ENCODE results near the gene INPP5F.
"Not testable (repeated sequence)": the region's sequence is repeated elsewhere in the genome, so short reads cannot be mapped to it uniquely, and the experiment has no call there.

Gene INPP5F

GRCh38 chr10:119795101-119795500 lies 69.3 kb downstream of the INPP5F start:
- not testable (repeated sequence) for H3K27me3 ChIP-seq (replicated peaks; ENCODE audit: control insufficient read depth, insufficient read depth, low read length, poor library complexity, severe bottlenecking)

DNA sequence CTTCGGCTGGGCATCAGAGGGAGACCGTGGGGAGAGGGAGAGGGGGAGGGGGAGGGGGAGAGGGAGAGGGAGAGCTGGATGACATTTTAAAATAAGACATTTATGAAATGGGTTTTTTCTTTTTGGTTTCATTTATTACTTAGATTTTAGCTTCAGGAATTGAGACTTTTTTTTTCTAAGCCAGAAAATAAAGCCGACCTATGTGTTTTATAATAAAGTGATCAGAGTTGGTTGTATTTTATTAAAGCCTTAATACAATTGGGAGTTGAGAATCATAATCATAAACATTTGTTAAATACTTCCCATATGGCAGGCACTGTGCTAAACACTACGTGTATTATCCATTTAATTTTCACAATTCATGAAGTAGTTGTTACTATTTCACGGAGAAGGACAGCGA lies 70.2 kb downstream of the INPP5F start:
- peaks cover 6% of the 10 kb centered on the region for H3K36me3 ChIP-seq (ENCODE audit: control insufficient read depth, insufficient read depth, low read length)
- no peaks in the 10 kb centered on the region for H3K27me3 ChIP-seq (replicated peaks; ENCODE audit: control insufficient read depth, insufficient read depth, low read length, poor library complexity, severe bottlenecking)
- no peak overlapping the region for H3K27ac ChIP-seq (ENCODE audit: insufficient read depth, low read length, poor library complexity, severe bottlenecking)
- H3K9me3 ChIP-seq (ENCODE audit: control insufficient read depth, low read length): no peaks in the 10 kb centered on the region
- no peaks in the 10 kb centered on the region for H3K4me1 ChIP-seq (ENCODE audit: control insufficient read depth, insufficient read depth, low read length, poor library complexity, severe bottlenecking)
- H3K4me3 ChIP-seq (ENCODE audit: insufficient read depth, low read depth, low read length, poor library complexity, severe bottlenecking): no peak overlapping the region
- DNase-seq: no peak

More at GRCh38 chr10:119795101-119795500, 69.3 kb downstream of the INPP5F start:
- H3K4me3 ChIP-seq (ENCODE audit: insufficient read depth, low read depth, low read length, poor library complexity, severe bottlenecking); H3K9me3 ChIP-seq (ENCODE audit: control insufficient read depth, low read length); H3K27ac ChIP-seq (ENCODE audit: insufficient read depth, low read length, poor library complexity, severe bottlenecking); H3K36me3 ChIP-seq (ENCODE audit: control insufficient read depth, insufficient read depth, low read length); H3K4me1 ChIP-seq (ENCODE audit: control insufficient read depth, insufficient read depth, low read length, poor library complexity, severe bottlenecking); DNase-seq: not testable (repeated sequence)

- no peaks in the 10 kb centered on the region for H3K9me3 ChIP-seq (ENCODE audit: control insufficient read depth, low read length)
- H3K27me3 ChIP-seq (replicated peaks; ENCODE audit: control insufficient read depth, insufficient read depth, low read length, poor library complexity, severe bottlenecking): no peaks in the 10 kb centered on the region
- H3K27ac ChIP-seq (ENCODE audit: insufficient read depth, low read length, poor library complexity, severe bottlenecking): no peak overlapping the region
- H3K36me3 ChIP-seq (ENCODE audit: control insufficient read depth, insufficient read depth, low read length): peaks cover 10% of the 10 kb centered on the region
- no peak overlapping the region for H3K4me3 ChIP-seq (ENCODE audit: insufficient read depth, low read depth, low read length, poor library complexity, severe bottlenecking)
- H3K4me1 ChIP-seq (ENCODE audit: control insufficient read depth, insufficient read depth, low read length, poor library complexity, severe bottlenecking): no peaks in the 10 kb centered on the region
- no peak for DNase-seq
Measured at GRCh38 chr10:119801176-119801575, 75.3 kb downstream of the INPP5F start.

DNA sequence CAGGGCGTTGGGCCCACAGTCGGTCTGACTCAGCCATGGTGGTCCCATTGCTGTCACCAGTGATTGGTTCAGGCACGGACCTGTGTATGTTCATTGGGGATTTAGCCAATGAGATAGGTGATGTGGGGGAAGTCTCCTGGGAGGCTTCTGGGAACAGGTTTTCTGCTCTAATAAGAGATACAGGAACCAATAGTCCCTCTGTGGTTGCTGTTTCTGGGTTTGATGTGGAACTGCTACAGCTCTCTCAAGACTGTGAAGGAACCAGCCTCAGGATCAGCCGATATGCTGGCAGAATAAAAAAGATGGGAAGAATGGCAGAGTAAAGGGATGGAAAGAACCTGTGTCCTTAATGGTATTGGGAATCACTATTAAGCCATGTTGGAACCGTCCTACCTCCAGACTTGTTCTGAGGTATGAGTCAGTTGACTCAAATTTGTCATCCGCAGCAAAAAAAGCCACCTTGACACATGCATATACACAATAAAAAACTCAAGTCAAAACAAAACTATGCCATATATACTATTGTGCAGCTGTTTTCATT lies 76.2 kb downstream of the INPP5F start:
- no peaks in the 10 kb centered on the region for H3K27me3 ChIP-seq (replicated peaks; ENCODE audit: control insufficient read depth, insufficient read depth, low read length, poor library complexity, severe bottlenecking)
- H3K4me1 ChIP-seq (ENCODE audit: control insufficient read depth, insufficient read depth, low read length, poor library complexity, severe bottlenecking): no peaks in the 10 kb centered on the region
- H3K9me3 ChIP-seq (ENCODE audit: control insufficient read depth, low read length): no peaks in the 10 kb centered on the region
- DNase-seq: no peak
- H3K36me3 ChIP-seq (ENCODE audit: control insufficient read depth, insufficient read depth, low read length): peaks cover 9% of the 10 kb centered on the region
- H3K4me3 ChIP-seq (ENCODE audit: insufficient read depth, low read depth, low read length, poor library complexity, severe bottlenecking): no peak overlapping the region
- no peak overlapping the region for H3K27ac ChIP-seq (ENCODE audit: insufficient read depth, low read length, poor library complexity, severe bottlenecking)

DNA sequence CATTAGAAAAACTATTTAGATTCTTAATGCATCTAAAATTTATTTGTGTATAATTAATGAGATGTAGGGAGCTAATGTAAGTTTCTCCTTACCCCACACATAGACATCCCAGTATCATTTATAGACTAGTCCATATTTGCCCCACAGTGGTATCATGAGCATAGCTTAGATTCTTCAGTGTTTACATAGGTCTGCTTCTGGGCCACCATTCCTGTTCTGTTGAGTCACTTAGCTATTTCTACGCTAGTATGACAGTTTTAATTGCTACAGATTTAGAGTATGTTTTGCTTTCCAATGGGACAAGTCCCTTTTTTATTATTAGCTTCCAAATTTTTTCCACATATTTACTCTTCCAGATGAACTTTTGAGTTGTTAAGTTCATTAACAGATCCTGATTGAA lies 77.4 kb downstream of the INPP5F start:
- H3K27ac ChIP-seq (ENCODE audit: insufficient read depth, low read length, poor library complexity, severe bottlenecking): no peak overlapping the region
- no peaks in the 10 kb centered on the region for H3K4me1 ChIP-seq (ENCODE audit: control insufficient read depth, insufficient read depth, low read length, poor library complexity, severe bottlenecking)
- H3K4me3 ChIP-seq (ENCODE audit: insufficient read depth, low read depth, low read length, poor library complexity, severe bottlenecking): no peak overlapping the region
- H3K36me3 ChIP-seq (ENCODE audit: control insufficient read depth, insufficient read depth, low read length): peaks cover 4% of the 10 kb centered on the region
- H3K9me3 ChIP-seq (ENCODE audit: control insufficient read depth, low read length): no peaks in the 10 kb centered on the region
- H3K27me3 ChIP-seq (replicated peaks; ENCODE audit: control insufficient read depth, insufficient read depth, low read length, poor library complexity, severe bottlenecking): no peaks in the 10 kb centered on the region
- DNase-seq: no peak

- no peaks in the 10 kb centered on the region for H3K9me3 ChIP-seq (ENCODE audit: control insufficient read depth, low read length)
- H3K27me3 ChIP-seq (replicated peaks; ENCODE audit: control insufficient read depth, insufficient read depth, low read length, poor library complexity, severe bottlenecking): no peaks in the 10 kb centered on the region
- peaks cover 4% of the 10 kb centered on the region for H3K36me3 ChIP-seq (ENCODE audit: control insufficient read depth, insufficient read depth, low read length)
- H3K4me1 ChIP-seq (ENCODE audit: control insufficient read depth, insufficient read depth, low read length, poor library complexity, severe bottlenecking): no peaks in the 10 kb centered on the region
- no peak overlapping the region for H3K4me3 ChIP-seq (ENCODE audit: insufficient read depth, low read depth, low read length, poor library complexity, severe bottlenecking)
- no peak for DNase-seq
- H3K27ac ChIP-seq (ENCODE audit: insufficient read depth, low read length, poor library complexity, severe bottlenecking): no peak overlapping the region
Measured at GRCh38 chr10:119805702-119806230, 79.9 kb downstream of the INPP5F start.

DNA sequence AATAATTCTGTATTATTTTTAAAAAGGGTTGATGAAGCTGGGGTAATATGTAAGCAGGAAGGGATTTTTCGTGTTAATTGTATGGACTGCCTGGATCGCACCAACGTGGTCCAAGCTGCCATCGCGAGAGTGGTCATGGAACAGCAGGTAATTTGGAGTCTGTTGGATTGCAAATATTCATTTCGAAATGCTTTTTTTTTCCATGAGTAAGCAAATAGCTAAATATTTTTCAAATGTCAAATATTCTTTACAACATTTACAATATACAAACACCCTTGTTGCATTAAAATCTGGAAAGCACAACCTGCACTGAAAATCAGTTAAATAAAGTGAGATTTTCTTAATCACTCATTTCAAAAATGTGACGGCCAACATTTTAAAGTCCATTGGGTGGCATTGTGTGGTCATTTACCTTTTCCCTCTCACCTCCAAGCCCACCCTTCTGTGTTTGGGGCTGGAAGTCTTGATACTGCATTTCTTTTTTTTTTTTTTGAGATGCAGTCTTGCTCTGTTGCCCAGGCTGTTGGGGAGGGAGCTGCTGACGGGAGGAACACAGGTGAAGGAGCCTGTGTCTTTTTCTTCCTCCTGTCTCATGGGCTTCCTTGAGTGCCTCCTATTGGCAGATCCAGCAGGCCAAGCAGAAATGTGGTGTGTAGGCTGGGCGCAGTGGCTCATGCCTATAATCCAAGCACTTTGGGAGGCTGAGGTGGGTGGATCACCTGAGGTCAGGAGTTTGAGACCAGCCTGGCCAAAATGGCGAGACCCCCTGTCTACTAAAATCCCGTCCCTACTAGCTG lies 80.7 kb downstream of the INPP5F start:
- DNase-seq: no peak
- Histone ChIP-seq H3K36me3 (ENCODE audit: control insufficient read depth, insufficient read depth, low read length) (peaks cover 4% of the 10 kb centered on the region), H3K4me1 (ENCODE audit: control insufficient read depth, insufficient read depth, low read length, poor library complexity, severe bottlenecking) (no peaks in the 10 kb centered on the region), H3K27ac (ENCODE audit: insufficient read depth, low read length, poor library complexity, severe bottlenecking) (no peak overlapping the region), H3K27me3 (replicated peaks; ENCODE audit: control insufficient read depth, insufficient read depth, low read length, poor library complexity, severe bottlenecking) (no peaks in the 10 kb centered on the region), H3K4me3 (ENCODE audit: insufficient read depth, low read depth, low read length, poor library complexity, severe bottlenecking) (no peak overlapping the region), H3K9me3 (ENCODE audit: control insufficient read depth, low read length) (no peaks in the 10 kb centered on the region)

DNA sequence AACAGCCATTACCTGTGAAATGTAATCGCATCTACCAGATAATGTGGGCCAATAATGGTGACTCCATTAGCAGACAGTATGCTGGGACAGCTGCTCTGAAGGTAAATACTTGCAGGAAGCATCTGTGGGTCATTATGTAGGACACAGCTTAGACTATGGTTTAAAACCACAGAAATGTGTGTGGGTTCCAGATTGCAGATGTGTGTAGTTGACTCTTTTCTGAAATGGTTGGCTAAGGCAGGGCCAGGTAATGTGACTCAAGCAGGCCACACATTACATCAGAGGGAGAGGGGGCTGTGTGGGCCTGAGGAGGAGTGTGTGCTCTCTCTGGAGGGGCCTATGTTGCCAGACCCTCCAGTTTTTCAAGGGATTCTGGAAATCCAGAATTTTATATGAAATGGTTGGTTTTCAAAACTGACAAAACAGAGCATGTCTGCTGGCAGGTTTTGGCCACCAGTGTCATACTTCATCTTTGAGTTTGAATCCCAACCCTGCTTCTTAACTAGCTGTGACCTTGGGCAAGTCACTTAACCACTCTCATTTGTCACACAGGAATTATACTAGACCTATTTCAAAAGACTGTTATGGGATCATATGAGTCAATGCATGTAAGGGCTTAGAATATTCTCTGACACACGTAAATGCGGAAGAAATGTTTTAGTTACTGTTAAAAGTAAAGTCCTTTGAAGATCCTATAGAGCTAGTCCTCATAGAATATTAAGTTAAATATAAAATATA lies 82.3 kb downstream of the INPP5F start:
- H3K9me3 ChIP-seq (ENCODE audit: control insufficient read depth, low read length): no peaks in the 10 kb centered on the region
- no peak for DNase-seq
- no peaks in the 10 kb centered on the region for H3K27me3 ChIP-seq (replicated peaks; ENCODE audit: control insufficient read depth, insufficient read depth, low read length, poor library complexity, severe bottlenecking)
- no peak overlapping the region for H3K4me3 ChIP-seq (ENCODE audit: insufficient read depth, low read depth, low read length, poor library complexity, severe bottlenecking)
- H3K4me1 ChIP-seq (ENCODE audit: control insufficient read depth, insufficient read depth, low read length, poor library complexity, severe bottlenecking): no peaks in the 10 kb centered on the region
- no peak overlapping the region for H3K27ac ChIP-seq (ENCODE audit: insufficient read depth, low read length, poor library complexity, severe bottlenecking)
- peaks cover 4% of the 10 kb centered on the region for H3K36me3 ChIP-seq (ENCODE audit: control insufficient read depth, insufficient read depth, low read length)

GRCh38 chr10:119811122-119811521 lies 85.3 kb downstream of the INPP5F start:
- no peak for DNase-seq
- Histone ChIP-seq H3K27me3 (replicated peaks; ENCODE audit: control insufficient read depth, insufficient read depth, low read length, poor library complexity, severe bottlenecking) (no peaks in the 10 kb centered on the region), H3K27ac (ENCODE audit: insufficient read depth, low read length, poor library complexity, severe bottlenecking) (no peak overlapping the region), H3K4me1 (ENCODE audit: control insufficient read depth, insufficient read depth, low read length, poor library complexity, severe bottlenecking) (no peaks in the 10 kb centered on the region), H3K36me3 (ENCODE audit: control insufficient read depth, insufficient read depth, low read length) (peaks cover 8% of the 10 kb centered on the region), H3K4me3 (ENCODE audit: insufficient read depth, low read depth, low read length, poor library complexity, severe bottlenecking) (no peak overlapping the region), H3K9me3 (ENCODE audit: control insufficient read depth, low read length) (no peaks in the 10 kb centered on the region)

DNA sequence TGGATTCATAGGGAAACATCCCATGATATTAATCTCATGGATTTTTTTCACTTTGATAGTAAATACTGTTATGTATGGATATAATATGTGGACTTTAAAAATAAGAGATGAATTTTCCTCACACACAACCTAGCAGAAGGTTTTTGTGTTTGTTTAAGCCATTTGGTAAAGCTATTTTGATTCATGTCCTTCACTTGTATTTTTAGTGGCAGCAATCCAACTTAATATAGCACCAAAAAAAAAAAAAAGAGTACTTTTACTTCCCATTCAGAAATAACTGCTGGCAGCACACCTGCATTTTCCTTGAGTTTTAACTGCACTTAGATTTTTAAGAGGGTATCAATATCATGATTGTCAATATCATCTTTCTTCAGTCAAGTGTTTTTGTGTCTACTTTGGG lies 86.8 kb downstream of the INPP5F start:
- peaks cover 8% of the 10 kb centered on the region for H3K36me3 ChIP-seq (ENCODE audit: control insufficient read depth, insufficient read depth, low read length)
- H3K4me3 ChIP-seq (ENCODE audit: insufficient read depth, low read depth, low read length, poor library complexity, severe bottlenecking): no peak overlapping the region
- no peaks in the 10 kb centered on the region for H3K9me3 ChIP-seq (ENCODE audit: control insufficient read depth, low read length)
- DNase-seq: no peak
- H3K27ac ChIP-seq (ENCODE audit: insufficient read depth, low read length, poor library complexity, severe bottlenecking): no peak overlapping the region
- no peaks in the 10 kb centered on the region for H3K4me1 ChIP-seq (ENCODE audit: control insufficient read depth, insufficient read depth, low read length, poor library complexity, severe bottlenecking)
- H3K27me3 ChIP-seq (replicated peaks; ENCODE audit: control insufficient read depth, insufficient read depth, low read length, poor library complexity, severe bottlenecking): no peaks in the 10 kb centered on the region

All from effector memory CD4-positive, alpha-beta T cell (primary cell).